Body of pancreas (tissue), 4 donors: ENCODE data around the gene CCDC3. TPM values are rescaled to one million over a fixed set of nuclear protein-coding genes. Genes with fewer than 3 reads are reported as not detected.
"Not testable (repeated sequence)": the region's sequence is repeated elsewhere in the genome, so short reads cannot be mapped to it uniquely, and the experiment has no call there.

Experiments used
- ATAC-seq: fragments of 150-250 bp; one replicate; pipeline ENCODE4 v1.9.1; 2016
- DNase-seq, 4 donors: peaks; one replicate each; pipeline ENCODE4 v3.0.0-alpha.2; 2019
- H3K27ac ChIP-seq, 4 donors: fragments of 200-600 bp; sonication (generic); 1 replicate in 3 of 4; 2 replicates in 1 of 4; pipeline versions ENCODE4 v1.5.1 to v1.6.1; 2016 to 2019; ENCODE audit warnings: mild to moderate bottlenecking in 1 of 4, mixed read lengths in 1 of 4, moderate library complexity in 1 of 4
- H3K27me3 ChIP-seq, 2 donors: fragments of 200-600 bp; sonication (generic); one replicate each; pipeline ENCODE4 v1.6.0; 2016; ENCODE audit warnings: mild to moderate bottlenecking in 1 of 2
- H3K36me3 ChIP-seq, 2 donors: fragments of 200-600 bp; sonication (generic); replicated peaks in 1 of 2; 2 replicates each; pipeline ENCODE4 v1.5.1; 2016; ENCODE audit warnings: low read depth in 2 of 2; ENCODE audit not compliant: insufficient read depth in 1 of 2
- H3K4me1 ChIP-seq: fragments of 200-600 bp; sonication (generic); one replicate; pipeline ENCODE4 v1.6.0; 2016
- H3K4me3 ChIP-seq, 2 donors: fragments of 200-600 bp; sonication (generic); 1 replicate in 1 of 2; 2 replicates in 1 of 2; pipeline ENCODE4 v1.5.1; 2016 to 2019
- H3K9me3 ChIP-seq, 3 donors: fragments of 200-600 bp; sonication (generic); 1 replicate in 2 of 3; 2 replicates in 1 of 3; pipeline ENCODE4 v1.5.1; 2016
- CTCF ChIP-seq, 7 experiments: fragments of 450-650 bp in 4 of 7; fragments of 200-600 bp in 3 of 7; sonication (generic) in 3 of 7; IDR thresholded peaks; one replicate each; pipeline ENCODE4 v1.5.1; 2016 to 2019; ENCODE audit warnings: antibody characterized with exemption in 7 of 7
- POLR2A ChIP-seq, 3 donors: fragments of 450-650 bp; IDR thresholded peaks; one replicate each; pipeline ENCODE4 v1.6.1; 2016; ENCODE audit warnings: antibody characterized with exemption in 3 of 3, mild to moderate bottlenecking in 2 of 3
- WGBS, 2 donors: methylation state at CpG; one replicate each; pipeline ENCODE4 v1.1.5; 2017; 5-methylcytosine and 5-hydroxymethylcytosine counted together
- intact Hi-C: fragments of 100-400 bp; cut with DNase I; formaldehyde crosslinking; loops from one replicate; pipeline ENCODE4 v1.15.1; 2023
- total RNA-seq, 2 donors: library from RNA; depleted of rRNA; stranded (reverse); fragments of >200 nt; gene quantifications; one replicate each; pipeline ENCODE4 v1.1.0, GENCODE V29; 2016

CCDC3 gene
- total RNA-seq, 2 donors from 2014 or later: 2.1 to 17.1 TPM

GRCh38 chr10:13037832-13038231, 36.3 kb upstream of the CCDC3 start:
- no peak for DNase-seq
- no peak overlapping the region for H3K27ac ChIP-seq
- H3K4me3 ChIP-seq: no peak overlapping the region
- no peak for TF ChIP-seq POLR2A (IDR thresholded peaks at IDR 0.05)
- TF ChIP-seq CTCF (IDR thresholded peaks at IDR 0.05): no peak
- H3K4me1 ChIP-seq: no peaks in the 10 kb centered on the region
- no peaks in the 10 kb centered on the region for H3K9me3 ChIP-seq
- intact Hi-C loops: no loop called here
- H3K36me3 ChIP-seq: no peaks in the 10 kb centered on the region
- no peaks in the 10 kb centered on the region for H3K27me3 ChIP-seq
- 89 to 91% methylated on average over 2 of the region's 2 CpGs for WGBS, 2 donors
- ATAC-seq: no peak

DNA sequence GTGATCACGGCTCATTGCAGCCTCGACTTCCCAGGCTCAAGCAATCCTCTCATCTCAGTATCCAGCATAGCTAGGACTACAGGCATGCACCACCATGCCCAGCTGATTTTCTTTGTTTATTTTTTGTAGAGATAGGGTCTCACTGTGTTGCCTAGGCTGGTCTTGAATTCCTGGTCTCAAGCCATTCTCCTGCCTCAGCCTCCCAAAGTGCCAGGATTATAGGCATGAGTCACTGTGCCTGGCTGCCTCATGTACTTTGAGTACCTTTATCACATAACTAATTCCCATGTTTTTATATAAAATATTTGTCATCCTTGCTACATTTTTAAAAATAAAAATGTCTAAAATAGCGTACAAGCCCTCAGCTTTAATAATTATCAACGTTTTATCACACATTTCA, 35.3 kb upstream of the CCDC3 start:
- 80 to 88% methylated on average over 4 of the region's 4 CpGs for WGBS, 2 donors
- Histone ChIP-seq H3K9me3 (no peaks in the 10 kb centered on the region), H3K36me3 (no peaks in the 10 kb centered on the region), H3K27me3 (no peaks in the 10 kb centered on the region), H3K4me3 (no peak overlapping the region), H3K27ac (no peak overlapping the region), H3K4me1 (no peaks in the 10 kb centered on the region)
- TF ChIP-seq CTCF (IDR thresholded peaks at IDR 0.05) (no peak), POLR2A (IDR thresholded peaks at IDR 0.05) (no peak)
- ATAC-seq: no peak
- intact Hi-C loops: no loop called here
- DNase-seq: no peak

GRCh38 chr10:13035731-13036130, 34.2 kb upstream of the CCDC3 start:
- DNase-seq, H3K9me3 ChIP-seq, H3K36me3 ChIP-seq, ATAC-seq, H3K27ac ChIP-seq, H3K4me1 ChIP-seq, H3K27me3 ChIP-seq, H3K4me3 ChIP-seq, intact Hi-C loops: not testable (repeated sequence)
- WGBS, 2 donors: 78% methylated on average over 9 of the region's 9 CpGs

GRCh38 chr10:13026873-13027272, 25.4 kb upstream of the CCDC3 start:
- Histone ChIP-seq H3K9me3 (peaks cover 0 to 9% (median 0%) of the 10 kb centered on the region in 3 donors), H3K4me3 (no peak overlapping the region), H3K36me3 (no peaks in the 10 kb centered on the region), H3K4me1 (no peaks in the 10 kb centered on the region), H3K27me3 (no peaks in the 10 kb centered on the region), H3K27ac (no peak overlapping the region)
- 47 to 61% methylated on average over 5 of the region's 5 CpGs for WGBS, 2 donors
- ATAC-seq (no peak), DNase-seq (no peak)
- TF ChIP-seq CTCF (IDR thresholded peaks at IDR 0.05) (no peak), POLR2A (IDR thresholded peaks at IDR 0.05) (no peak)
- intact Hi-C loops: no loop called here

DNA sequence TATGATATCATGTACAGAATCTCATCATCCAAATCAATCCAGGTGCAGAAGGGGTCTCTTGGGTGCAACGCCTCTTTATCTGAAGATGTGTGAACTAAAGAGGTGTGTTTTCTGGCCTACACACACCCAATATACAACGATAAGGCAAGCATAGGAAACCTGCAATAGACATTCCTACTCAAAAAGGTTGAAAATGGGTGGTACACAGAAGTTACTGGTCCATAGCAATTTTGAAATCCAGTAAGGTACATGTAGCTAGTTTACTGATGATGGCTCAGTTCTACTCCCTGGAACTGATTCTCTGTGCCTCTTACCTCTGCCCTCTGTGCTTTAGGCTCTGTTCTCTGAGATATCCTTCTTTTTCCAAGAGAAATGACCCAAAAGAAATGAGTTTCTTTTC, 22.2 kb upstream of the CCDC3 start:
- ATAC-seq (no peak), DNase-seq (no peak)
- H3K9me3 ChIP-seq: peaks cover 0 to 9% (median 0%) of the 10 kb centered on the region in 3 donors
- no peak overlapping the region for H3K27ac ChIP-seq
- no peak overlapping the region for H3K4me3 ChIP-seq
- intact Hi-C loops: no loop called here
- H3K4me1 ChIP-seq: no peaks in the 10 kb centered on the region
- 50 to 51% methylated on average over 2 of the region's 2 CpGs for WGBS, 2 donors
- H3K36me3 ChIP-seq: no peaks in the 10 kb centered on the region
- no peaks in the 10 kb centered on the region for H3K27me3 ChIP-seq
- TF ChIP-seq CTCF (IDR thresholded peaks at IDR 0.05): no peak
- TF ChIP-seq POLR2A (IDR thresholded peaks at IDR 0.05): no peak
